ENCODE results near the gene SBK1.
"Not testable (repeated sequence)": the region's sequence is repeated elsewhere in the genome, so short reads cannot be mapped to it uniquely, and the experiment has no call there.

- not testable (repeated sequence) for TF ChIP-seq CTCF (conservative IDR thresholded peaks at IDR 0.05; ENCODE audit: low read length); EZH2phosphoT487 (IDR thresholded peaks at IDR 0.05; ENCODE audit: borderline replicate concordance)
Measured at GRCh38 chr16:28364268-28365173, 72.2 kb downstream of the SBK1 start.
